NB4 (cell line): Measurements from ENCODE around the gene SRRD.

Experiments used
- DNase-seq: peaks from one replicate; pipeline ENCODE4 v3.0.0; 2010; ENCODE audit warnings: low read depth
- H3K4me3 ChIP-seq: one replicate; pipeline ENCODE4 v1.5.1; 2011; ENCODE audit warnings: mild to moderate bottlenecking, low read depth, low read length, moderate library complexity
- MYC ChIP-seq: IDR thresholded peaks from 2 replicates; pipeline ENCODE4 v1.6.1; 2011; ENCODE audit warnings: low read depth, low read length
- POLR2A ChIP-seq: IDR thresholded peaks from 2 replicates; pipeline ENCODE4 v1.6.1; 2011; ENCODE audit warnings: mild to moderate bottlenecking; ENCODE audit not compliant: insufficient read length; ENCODE audit errors: extremely low read depth
- TF ChIP-seq, protein P1 (sequence below): IDR thresholded peaks from 2 replicates; pipeline ENCODE4 v1.6.1; 2011; ENCODE audit warnings: low read depth, low read length
- TF ChIP-seq, protein P2 (sequence below): IDR thresholded peaks from one replicate; pipeline ENCODE4 v1.5.1; 2012; ENCODE audit warnings: low read depth, low read length

SRRD gene

DNA sequence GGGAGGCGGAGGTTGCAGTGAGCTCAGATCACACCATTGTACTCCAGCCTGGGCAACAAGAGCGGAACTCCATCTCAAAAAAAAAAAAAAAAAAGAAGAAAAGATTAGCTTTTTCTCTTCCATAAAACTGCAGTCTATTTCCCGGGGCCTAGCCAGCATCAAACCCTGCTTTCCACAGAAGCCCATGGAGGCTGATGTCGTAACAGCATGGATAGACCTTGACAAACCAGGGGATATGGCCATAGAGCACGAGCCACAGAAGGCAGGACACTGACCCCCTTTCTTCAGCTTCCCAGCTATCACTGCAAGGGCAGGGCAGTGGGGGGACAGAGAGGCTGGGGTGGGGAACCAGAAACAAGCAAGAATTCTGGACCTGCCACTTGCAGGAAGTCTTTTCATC is 21.6 kb upstream of the SRRD start:
- DNase-seq = no peak
- H3K4me3 ChIP-seq = no peak overlapping the region
- TF ChIP-seq, protein P1, sequence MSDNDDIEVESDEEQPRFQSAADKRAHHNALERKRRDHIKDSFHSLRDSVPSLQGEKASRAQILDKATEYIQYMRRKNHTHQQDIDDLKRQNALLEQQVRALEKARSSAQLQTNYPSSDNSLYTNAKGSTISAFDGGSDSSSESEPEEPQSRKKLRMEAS = no peak
- TF ChIP-seq POLR2A = no peak
- TF ChIP-seq, protein P2, sequence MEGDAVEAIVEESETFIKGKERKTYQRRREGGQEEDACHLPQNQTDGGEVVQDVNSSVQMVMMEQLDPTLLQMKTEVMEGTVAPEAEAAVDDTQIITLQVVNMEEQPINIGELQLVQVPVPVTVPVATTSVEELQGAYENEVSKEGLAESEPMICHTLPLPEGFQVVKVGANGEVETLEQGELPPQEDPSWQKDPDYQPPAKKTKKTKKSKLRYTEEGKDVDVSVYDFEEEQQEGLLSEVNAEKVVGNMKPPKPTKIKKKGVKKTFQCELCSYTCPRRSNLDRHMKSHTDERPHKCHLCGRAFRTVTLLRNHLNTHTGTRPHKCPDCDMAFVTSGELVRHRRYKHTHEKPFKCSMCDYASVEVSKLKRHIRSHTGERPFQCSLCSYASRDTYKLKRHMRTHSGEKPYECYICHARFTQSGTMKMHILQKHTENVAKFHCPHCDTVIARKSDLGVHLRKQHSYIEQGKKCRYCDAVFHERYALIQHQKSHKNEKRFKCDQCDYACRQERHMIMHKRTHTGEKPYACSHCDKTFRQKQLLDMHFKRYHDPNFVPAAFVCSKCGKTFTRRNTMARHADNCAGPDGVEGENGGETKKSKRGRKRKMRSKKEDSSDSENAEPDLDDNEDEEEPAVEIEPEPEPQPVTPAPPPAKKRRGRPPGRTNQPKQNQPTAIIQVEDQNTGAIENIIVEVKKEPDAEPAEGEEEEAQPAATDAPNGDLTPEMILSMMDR = no peak
- TF ChIP-seq MYC = no peak

DNA sequence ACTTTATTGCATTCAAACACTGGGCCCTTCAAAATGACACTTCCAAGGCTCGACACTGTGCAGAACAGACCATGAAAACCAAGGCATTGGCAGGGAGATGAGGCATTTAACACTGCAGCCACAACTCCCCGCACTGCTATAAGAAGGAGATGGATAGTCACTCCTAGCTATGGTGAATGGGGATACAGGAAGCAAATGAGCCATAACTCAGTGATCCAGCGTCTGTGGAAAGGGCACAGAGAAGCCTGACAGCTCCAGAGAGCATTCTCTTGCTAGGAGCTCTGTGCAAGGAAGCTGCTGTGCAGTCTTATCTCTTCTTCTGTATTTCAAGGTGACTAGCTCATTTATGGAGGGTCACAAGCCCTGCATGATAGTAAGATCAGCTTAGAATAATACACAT is 21.0 kb upstream of the SRRD start:
- TF ChIP-seq, protein P1 = no peak
- TF ChIP-seq MYC = no peak
- no peak for TF ChIP-seq POLR2A
- TF ChIP-seq, protein P2 = no peak
- H3K4me3 ChIP-seq = no peak overlapping the region
- DNase-seq = no peak

- DNase-seq = no peak
- H3K4me3 ChIP-seq = no peak overlapping the region
- TF ChIP-seq MYC (no peak), POLR2A (no peak)
- TF ChIP-seq, protein P2 = no peak
- TF ChIP-seq, protein P1 = no peak
These were observed 20.5 kb upstream of the SRRD start for GRCh38 chr22:26463101-26463661.

GRCh38 chr22:26463688-26464087 is 20.0 kb upstream of the SRRD start:
- TF ChIP-seq POLR2A = no peak
- TF ChIP-seq, protein P1 = no peak
- TF ChIP-seq MYC = no peak
- TF ChIP-seq, protein P2 = no peak
- no peak overlapping the region for H3K4me3 ChIP-seq
- DNase-seq = no peak

DNA sequence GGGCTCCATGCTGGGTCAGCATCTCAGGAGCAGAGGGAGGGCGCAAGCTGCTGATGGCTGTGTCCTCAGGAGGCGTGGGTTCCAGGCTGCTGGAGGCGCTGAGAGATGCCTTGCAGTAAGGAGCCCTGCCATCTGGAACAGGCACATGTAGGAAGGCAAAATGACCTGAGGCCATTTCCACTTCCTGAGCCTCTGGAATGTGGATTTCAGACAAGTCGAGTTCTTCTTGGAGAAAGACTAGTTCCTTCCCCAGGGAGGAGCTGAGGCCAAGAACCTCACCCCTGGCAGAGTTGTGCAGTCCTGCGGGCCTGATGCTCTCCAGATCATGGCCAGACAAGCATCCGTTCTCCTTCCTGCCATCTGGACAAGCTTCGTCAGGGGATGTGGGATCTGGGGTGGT is 19.4 kb upstream of the SRRD start:
- TF ChIP-seq, protein P1 = no peak
- TF ChIP-seq, protein P2 = no peak
- TF ChIP-seq MYC (no peak), POLR2A (no peak)
- no peak overlapping the region for H3K4me3 ChIP-seq
- DNase-seq = no peak
